ENCODE data around the gene SLC6A7.
A peak's percentile ranks its signal among the peaks of the same experiment; 100 is the strongest.

Gene SLC6A7

DNA sequence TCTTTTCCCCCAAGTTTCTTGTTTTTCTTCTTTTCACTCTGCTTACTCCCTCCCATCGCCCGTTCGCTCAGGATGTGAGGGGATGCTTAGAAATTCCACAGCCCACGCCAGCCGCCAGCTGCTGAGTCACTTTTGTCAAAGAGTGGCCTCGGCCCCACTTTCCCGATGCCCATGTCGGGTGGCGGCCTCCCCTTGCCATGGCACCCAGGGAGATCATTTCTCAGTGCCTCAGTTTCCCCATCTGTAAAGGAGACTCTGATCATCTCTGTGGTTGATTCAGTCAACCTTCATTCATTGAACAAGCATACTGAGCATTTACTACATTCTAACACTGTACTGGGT is 33.9 kb upstream of the SLC6A7 start:
- DNase-seq = no peak

DNA sequence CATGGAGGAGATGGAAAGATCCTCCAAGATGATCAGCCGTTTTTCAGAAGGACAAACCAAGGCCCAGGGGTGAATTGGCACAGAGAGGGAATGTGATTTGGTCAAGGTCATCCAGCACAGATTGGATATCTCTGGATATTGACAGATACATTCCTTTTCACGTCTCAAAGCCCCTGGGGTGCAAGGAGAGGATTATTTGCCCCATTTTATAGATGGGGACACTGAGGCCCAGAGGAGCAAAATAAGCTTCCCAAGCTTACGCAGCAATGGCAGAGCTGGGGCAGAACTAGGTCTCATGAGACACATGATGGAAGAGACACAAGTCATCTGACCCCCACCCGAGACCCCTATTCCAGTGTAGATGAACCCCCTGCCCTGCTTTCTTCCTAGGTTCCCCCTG is 33.3 kb upstream of the SLC6A7 start:
- DNase-seq = no peak

DNA sequence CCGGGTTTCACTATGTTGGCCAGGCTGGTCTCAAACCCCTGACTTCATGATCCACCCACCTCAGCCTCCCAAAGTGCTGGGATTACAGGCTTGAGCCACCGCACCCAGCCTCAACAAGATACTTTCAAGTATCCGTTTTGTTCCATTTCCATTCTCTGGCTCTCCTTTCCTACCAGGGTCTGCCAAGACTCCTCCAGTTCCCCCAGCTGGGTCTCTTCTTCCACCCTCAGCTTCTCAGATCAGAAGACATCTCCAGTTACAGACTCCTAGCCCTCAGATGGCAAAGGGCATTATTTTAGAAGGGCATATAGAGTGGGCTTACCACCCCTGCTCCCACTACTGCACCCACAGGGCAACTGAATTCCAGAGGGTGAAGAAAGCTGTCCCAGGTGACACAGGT is 32.7 kb upstream of the SLC6A7 start:
- no peak for DNase-seq

DNA sequence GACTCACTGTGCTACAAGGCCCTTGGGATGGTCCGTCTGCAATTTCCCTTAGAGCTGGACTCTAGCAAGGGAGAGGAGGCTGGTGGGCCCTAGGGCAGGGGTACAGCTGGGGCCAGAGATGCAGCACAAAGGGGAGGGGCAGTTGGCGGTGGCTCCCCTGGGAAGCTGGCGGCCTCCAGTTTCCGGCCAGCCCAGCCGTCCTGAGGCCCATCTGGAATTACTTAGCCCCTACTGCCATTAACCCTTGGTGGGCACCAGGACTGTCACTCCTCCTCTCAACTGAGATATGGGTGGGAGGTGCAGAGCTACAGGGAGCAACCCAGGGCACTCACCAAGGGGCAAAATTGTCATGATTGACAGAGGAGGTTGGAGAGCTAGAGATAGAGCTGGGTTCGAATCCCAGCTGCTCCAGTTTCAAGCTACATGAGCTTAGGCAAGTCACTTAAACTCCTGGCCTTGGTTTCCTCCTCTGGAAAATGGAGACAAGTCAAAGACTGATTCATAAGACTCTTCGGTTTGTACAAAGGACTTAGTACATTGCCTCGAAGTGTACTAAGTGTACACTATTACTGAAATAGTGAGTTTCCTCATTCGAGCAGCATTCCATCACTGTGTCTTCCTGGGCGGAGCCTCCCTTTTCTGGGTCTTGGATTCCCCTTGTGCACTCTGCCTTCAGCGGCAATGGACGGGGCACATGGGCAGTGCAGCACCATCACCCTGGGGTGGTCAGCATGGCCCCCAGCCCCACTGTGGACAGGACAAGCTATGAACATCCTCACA is 31.5 kb upstream of the SLC6A7 start:
- DNase-seq = no peak

DNA sequence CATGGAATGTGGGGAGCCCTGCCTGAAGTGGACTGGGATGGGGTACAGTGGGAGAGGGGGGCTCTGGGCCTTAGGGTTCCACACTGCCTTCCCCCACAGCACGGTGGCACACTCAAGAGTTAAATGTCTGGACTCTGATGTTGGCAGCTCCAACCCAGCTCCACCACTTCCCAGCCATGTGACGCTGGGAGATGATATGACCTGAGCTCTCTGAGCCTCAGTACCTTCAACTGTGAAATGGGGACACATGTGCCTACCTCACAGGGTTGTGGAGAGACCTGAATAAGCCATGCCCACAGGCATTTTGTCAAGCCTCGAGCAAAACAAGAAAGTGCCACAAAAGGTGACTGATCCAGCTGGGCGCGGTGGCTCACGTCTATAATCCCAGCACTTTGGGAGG is 30.8 kb upstream of the SLC6A7 start:
- DNase-seq = no peak

DNA sequence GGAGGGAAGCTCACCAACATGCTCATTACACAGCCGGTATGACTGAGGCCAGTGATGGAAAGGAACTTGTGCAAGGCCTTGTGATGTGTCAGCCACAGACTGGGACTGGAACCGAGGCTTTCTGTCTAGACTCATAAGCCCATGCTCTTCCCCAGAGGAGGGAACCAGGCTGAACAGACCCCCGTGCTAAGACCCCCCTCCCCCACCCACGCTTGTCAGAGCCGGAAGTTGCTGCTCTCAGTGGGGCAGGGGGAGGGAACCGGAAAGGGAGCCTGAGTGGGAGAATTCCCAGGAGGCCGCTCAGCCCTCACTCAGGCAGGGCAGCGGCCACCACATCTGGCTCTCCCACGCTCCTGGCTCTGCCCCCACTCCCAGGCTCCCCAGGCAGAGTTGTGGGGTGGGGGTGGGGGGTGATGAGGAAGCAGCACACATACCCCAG is 30.1 kb upstream of the SLC6A7 start:
- DNase-seq = no peak

DNA sequence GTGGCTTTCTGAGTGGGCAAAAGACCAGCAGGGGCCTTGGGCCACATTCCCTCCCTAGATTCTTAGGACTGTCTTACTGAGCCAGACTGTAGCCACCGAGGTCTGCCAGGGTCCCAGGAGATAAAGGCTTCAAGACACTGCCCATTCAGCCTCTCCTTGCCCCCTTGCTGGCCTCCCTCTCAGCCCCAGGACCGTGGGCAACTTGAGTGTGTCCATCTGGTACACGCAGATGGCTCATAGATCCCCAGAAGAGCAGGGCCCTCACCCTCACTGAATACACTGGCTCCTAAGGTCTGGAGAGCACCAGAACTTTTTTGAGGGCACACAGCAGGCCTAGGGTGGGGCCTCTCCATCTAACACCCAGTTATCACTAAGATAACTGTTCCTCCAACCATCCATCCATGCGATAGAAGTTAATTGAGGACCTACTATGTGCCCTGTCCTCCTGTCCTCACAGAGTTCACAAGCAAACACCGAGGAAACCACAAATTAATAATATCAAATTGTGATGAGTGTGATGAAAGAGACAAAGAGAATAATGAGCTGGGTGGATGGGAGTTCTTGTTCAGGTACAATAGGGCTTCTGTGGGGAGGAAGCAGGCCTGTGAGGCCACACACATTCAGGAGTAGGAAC is 29.3 kb upstream of the SLC6A7 start:
- no peak for DNase-seq

DNA sequence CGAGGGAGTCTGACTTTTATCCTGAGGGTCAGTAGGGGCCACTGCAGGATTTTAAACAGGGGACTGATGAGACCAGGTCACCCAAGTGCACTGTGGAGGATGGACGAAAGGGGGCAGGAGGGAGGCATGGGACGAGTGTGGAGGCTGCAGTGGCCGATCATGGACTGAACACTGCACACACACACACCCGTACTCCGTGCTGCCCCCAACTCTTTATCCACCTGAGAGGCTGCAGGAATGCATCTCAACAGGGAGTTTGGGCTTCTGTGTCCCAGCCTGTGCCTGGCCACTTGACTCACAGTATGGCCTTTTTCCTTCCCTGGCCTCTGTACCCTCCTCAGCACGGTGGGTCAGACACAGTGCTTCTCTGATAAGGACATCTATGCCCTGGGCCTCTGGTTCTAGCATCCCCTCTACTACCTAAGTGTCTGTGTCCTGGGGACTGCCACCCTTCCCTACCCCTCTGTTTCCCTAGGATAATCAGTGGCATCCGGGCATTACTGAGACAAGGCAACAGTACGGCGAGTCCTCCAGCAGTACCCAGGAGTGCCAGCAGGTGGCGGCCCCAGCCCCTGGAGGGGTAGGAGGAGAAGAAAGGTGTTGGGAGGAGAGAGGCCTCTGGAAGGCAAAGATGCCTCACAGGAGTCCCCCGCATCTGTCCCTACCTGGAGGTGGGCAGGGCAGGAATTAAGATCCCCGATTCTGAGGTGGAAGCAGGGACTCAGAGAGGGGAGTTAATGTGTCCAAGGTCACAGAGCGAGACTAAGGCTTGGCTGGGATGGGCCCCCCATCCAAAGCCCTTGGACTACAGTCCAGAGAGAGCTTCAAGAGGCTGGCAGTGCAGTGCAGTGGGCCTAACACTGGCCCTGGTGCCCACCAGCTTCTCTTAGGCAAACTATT is 28.4 kb upstream of the SLC6A7 start:
- peak; percentile 55 to 72 for DNase-seq

DNA sequence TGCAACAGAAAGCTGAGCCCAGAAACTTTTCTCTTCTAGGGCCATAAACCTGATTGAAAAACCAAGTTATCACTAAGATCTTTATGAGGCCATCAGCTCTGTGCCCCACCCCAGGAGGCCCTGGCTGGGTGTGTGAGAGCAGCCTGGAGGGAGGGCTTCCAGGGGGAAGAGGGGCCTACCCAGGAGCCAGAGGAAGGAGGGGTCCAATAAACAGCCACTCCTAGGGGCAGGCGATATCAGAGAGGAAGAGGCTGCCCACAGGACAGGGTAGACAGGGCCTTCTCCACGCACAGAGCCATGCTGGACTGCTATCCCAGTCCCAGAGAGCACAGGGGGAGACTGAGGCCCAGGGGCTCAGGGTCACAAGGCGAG is 27.7 kb upstream of the SLC6A7 start:
- no peak for DNase-seq

DNA sequence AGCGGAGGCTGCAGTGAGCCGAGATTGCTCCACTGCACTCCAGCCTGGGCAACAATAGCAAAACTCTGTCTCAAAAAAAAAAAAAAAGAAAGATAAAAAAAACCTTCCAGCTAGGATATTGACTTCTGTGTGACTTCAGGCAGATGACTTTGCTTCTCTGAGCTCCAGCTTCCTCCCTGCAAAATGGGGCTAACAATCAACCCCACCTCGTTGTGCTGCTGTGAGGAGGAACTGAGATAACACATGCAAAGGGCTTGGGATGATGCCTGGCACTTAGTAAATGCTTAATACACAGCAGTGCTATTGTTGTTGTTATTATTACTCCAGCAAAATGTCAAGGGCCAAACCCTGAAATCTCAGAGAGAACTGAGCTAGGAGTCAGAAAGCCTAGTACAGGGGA is 26.8 kb upstream of the SLC6A7 start:
- no peak for DNase-seq

DNA sequence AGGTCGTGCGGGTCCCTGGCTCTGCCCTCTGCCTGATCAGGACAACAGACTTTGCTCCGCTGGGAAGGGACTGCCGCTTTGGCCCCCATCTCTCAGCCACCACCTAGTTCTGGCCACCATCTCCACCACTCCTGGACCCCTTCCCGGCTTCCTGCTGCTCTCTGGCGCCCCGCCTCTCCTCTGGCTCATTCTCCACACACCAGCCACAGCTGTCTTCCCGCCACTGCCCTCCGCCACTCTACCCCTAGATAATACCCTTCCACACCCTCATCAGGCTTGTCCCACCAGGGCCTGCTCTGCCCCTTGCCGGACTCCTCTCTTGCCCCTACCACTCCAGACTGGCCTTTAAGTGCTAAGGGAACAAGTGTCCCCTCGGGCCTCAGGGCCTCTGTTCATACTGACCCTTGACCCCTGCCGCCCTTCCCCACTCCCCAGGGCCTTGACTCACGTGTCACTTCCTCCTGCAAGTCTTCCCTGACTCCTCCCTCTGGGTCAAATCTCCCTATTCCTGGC is 26.3 kb upstream of the SLC6A7 start:
- peak in 1 of 2 experiments; percentile 68 for DNase-seq

DNA sequence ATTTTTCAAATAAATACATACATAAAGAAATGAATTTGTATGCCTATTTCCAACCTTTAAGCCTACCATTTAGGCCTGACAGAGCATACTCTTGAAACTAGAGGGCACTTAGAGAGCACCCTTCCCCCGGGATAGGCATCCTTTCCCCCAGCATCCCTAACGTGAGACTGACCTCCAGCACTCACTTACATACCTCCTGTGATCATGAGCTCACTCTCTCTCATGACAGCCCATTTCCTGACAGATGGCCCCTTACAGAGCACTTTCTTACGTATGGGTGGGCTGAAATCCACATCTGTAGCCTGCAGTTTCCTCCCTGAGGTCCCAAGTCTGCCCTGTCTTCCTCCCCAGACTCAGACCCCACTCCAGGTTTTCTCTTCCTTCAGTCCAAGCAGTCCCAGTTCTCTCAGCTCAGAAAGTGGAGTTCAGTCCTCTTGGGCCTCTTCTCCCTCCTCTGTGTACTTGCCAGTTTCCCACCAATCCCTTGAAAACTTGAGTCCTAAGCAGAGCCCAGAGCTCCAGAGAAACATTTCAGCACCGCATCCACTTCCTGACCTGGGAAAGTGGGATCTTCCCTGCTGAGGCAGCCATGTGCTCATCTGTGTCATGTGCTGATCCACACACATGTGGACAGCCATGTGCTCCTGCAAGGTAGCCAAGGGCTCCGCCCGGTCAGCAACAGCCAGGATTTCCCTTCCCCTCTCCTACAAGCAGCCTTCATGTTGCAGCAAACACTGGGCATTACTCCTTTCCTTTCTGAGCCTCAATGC is 25.5 kb upstream of the SLC6A7 start:
- DNase-seq = no peak

DNA sequence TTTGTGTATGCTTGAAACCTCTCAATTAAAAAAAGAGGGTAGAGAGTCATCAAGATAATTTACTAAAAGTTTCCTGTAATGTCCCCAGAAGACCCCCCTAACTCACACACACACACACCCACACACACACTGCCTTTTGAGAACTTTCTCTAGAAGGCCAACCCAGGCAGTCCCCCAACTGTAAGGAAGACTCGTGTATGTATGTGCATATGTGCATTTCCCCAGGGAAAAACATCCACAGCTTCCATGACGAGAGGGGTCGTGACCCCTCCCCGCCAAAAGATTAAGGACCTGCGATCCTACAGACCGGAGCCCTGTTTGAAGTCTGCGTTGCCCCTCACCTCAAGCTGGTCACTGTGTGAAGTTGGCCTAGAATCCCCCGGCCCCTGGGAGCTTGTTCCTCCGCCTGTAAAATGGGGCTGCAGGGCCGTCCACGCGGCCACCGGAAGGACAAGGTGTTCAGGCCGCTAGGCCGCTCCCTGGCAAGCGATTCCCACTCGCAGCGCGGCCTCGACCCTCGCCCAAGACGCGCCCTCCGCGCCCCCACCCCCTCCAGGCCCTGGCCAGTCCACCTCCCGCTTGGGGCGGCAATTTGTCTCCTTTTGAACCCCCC is 23.7 kb upstream of the SLC6A7 start:
- DNase-seq = no peak

DNA sequence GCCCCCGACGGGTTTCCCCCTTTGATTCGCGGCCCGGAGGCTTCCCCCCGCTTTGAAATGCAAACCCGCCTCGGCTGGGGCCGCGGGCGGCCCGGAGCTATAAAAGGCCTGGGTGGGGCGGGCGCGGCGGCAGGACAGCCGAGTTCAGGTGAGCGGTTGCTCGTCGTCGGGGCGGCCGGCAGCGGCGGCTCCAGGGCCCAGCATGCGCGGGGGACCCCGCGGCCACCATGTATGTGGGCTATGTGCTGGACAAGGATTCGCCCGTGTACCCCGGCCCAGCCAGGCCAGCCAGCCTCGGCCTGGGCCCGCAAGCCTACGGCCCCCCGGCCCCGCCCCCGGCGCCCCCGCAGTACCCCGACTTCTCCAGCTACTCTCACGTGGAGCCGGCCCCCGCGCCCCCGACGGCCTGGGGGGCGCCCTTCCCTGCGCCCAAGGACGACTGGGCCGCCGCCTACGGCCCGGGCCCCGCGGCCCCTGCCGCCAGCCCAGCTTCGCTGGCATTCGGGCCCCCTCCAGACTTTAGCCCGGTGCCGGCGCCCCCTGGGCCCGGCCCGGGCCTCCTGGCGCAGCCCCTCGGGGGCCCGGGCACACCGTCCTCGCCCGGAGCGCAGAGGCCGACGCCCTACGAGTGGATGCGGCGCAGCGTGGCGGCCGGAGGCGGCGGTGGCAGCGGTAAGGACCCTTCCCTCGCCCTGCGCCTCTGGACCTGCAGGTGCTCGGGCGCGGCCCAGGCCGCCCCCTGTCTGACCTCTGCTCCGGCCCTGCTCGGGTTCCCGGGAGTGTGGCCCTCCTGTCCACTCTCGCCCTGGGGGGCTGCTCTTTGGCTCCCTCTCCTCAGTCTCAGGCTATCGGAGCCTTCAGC is 23.0 kb upstream of the SLC6A7 start, which contains the start of gene CDX1:
Gene CDX1 (plus strand): TSS at position 129 of the 862 bp plus-strand sequence. CDS start 99 bp downstream, at position 228.
- DNase-seq = no peak

DNA sequence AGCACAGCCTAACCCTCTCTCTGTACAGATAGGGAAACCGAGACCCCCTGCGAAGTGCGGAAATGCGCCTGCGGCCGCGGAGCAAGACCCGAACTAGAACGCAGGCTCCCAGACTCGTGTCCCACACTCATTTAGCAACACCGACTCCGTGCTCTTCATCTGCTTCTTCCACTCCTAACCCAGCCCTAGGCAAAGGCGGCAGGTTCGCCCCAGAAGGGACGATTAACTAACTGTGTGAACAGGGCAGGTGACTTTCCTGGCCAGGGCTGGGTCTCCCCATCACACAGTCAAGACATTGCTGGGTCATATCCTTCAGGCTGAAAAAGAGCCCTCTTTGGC is 22.4 kb upstream of the SLC6A7 start:
- DNase-seq = no peak

DNA sequence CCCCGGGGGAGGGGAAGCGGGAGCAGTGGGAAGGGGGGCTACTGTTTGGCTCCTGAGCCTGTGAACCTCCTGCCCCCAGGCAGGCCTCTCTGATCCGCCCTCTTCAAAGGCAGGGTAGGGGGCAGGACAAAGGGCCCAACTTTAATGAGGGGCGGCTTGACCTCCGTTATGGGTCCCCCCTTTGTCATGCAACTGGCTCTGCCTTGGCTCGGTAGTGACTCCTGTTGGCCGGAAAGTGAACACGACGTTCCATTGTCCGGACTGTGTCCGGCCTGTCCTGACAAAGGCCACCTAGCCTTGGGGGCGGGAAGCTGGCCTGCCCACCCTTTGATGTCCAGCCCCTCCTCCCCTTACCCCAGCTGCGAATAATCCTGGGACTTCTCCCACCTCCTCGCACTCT is 22.0 kb upstream of the SLC6A7 start:
- DNase-seq = no peak

DNA sequence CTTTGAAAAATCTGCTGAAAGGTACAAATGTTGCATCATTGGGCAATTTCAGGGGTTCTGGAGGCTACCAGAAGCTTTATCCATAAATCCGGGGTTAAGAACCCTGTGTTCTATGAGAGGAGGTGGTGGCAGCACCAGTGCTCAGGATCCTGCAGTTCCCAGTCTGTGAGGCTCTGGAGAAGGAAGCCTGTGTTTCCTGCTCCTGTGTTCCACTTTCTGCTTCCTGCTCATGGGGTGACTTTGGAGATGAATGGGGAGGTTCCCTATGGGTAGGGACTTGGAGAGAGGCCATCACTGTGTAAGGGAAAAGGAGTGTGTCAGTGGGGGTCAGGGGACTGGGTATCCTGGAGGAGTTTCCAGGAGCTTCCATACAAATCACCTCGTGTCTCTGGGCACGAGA is 21.0 kb upstream of the SLC6A7 start:
- DNase-seq = no peak

DNA sequence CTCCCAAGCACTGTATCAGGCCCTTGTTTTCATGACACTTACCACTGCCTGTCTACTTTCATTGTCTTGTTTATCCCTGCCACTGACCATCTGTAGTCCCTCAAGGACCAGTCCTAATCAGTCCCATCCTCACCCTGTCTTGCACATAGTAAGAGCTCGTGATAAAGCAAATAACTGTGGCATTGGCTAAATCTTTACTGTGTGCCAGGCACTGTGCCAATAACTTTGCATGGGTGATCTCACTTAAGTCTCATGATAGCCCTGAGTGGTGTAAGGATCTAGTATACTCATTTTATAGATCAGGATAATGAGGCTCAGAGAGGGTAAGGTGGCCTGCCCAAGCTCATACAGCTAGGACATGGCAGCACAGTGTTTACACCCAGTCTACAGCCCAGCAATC is 17.7 kb upstream of the SLC6A7 start:
- DNase-seq = peak in 1 of 2 experiments; percentile 30

DNA sequence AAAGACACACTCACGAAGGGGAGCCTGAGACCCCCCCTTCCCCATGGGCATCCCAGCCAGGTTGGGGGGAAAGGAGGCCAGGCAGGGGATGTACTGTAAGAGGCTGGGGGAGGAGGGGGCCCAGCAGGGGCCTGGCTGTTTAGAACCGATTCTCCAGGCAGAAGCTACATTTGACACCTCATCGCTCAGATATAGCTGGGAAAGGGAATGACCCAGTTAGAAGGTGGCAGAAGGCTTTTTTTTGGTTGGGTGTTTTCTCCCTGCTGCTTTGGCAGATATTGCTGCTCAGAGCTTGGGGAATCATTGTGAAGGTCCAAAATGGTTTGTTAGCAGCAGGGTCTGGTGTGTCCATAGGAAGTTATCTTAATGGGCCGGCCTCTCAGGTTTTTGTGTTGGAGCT is 17.3 kb upstream of the SLC6A7 start:
- peak in 1 of 2 experiments; percentile 24 for DNase-seq

DNA sequence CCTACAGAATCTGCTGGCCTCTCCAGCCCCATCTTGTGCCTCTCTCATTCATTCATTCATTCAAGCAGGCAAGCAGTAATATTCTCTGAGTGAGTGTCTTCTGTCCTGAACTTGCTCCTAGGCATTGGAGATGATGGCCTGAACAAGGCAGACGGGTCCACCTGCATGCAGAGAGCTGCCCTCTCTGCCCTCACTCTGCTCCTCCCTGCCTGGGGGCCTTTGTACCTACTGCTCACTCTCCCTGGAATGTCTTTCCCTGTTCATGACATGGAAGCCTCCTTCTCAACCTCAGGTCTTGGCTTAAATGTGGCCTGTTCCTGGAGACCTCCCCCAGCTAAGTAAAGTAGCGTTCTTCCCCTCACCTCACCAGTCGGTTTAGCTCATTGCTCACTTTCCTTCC is 16.7 kb upstream of the SLC6A7 start:
- DNase-seq = no peak

DNA sequence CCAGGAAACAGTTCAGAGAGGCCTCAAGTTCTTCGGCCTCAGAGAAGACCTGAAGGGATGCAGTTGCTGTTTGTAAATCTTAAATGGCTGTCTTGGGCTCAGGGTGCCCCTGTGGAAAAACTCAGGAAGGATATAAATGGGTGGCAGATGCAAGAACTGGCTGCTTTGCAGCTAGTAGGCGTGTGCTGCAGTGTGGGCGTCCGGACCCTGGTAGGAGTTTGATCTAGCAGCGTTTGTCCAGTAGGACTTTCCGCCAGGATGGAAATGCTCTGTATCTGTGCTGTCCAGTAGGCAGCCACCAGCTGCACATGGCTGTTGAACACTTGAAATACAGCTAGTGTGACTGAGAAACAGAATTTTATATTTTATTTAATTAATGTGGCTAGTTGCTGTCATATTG is 15.6 kb upstream of the SLC6A7 start:
- DNase-seq = no peak
